ENCODE data around the gene SCAMP4. TPM values are rescaled to one million over a fixed set of nuclear protein-coding genes. Genes with fewer than 3 reads are reported as not detected.

SCAMP4 gene
- total RNA-seq, 1 experiment from 2014 or later, result 81.3 TPM

GRCh38 chr19:1942078-1942933 lies 37.1 kb downstream of the SCAMP4 start:
- Mint-ChIP-seq H3K27ac (peak overlapping the region; percentile 92), H3K4me3 (peak overlapping the region; percentile 90), H3K36me3 (no peaks in the 10 kb centered on the region), H3K4me1 (peaks cover 25% of the 10 kb centered on the region), H3K27me3 (ENCODE audit: low read depth) (no peaks in the 10 kb centered on the region), H3K9me3 (no peaks in the 10 kb centered on the region)
- 0 out of 2 replicates have a peak, but pooled peaks have one; percentile 15 for TF ChIP-seq MAX (CRISPR knock-in tag; IDR thresholded peaks at IDR 0.05)
- TF ChIP-seq ARID4B (CRISPR knock-in tag; IDR thresholded peaks at IDR 0.05; ENCODE audit: borderline replicate concordance), result peak; percentile 71; the same call in 1 of the 2 replicates
- peak; percentile 58; the same call in 1 of the 2 replicates for TF ChIP-seq GABPB1 (CRISPR knock-in tag; IDR thresholded peaks at IDR 0.05)
- peak; percentile 31; the same call in 1 of the 2 replicates for TF ChIP-seq FOXP1 (CRISPR knock-in tag; IDR thresholded peaks at IDR 0.05; ENCODE audit: borderline replicate concordance)
- TF ChIP-seq FOXK1 (CRISPR knock-in tag; IDR thresholded peaks at IDR 0.05), result peak; percentile 88
- TF ChIP-seq ATF1 (CRISPR knock-in tag; IDR thresholded peaks at IDR 0.05), result no peak
- TF ChIP-seq SP1 (CRISPR knock-in tag; conservative IDR thresholded peaks at IDR 0.05), result peak; percentile 24; the same call in 1 of the 2 replicates
- 0 out of 2 replicates have a peak, but pooled peaks have one; percentile 69 for TF ChIP-seq ZNF281 (CRISPR knock-in tag; IDR thresholded peaks at IDR 0.05)
- no peak for TF ChIP-seq GTF2I (CRISPR knock-in tag; conservative IDR thresholded peaks at IDR 0.05)
- no peak for TF ChIP-seq ZNF219 (CRISPR knock-in tag; IDR thresholded peaks at IDR 0.05; ENCODE audit: borderline replicate concordance)
- TF ChIP-seq, protein P1, sequence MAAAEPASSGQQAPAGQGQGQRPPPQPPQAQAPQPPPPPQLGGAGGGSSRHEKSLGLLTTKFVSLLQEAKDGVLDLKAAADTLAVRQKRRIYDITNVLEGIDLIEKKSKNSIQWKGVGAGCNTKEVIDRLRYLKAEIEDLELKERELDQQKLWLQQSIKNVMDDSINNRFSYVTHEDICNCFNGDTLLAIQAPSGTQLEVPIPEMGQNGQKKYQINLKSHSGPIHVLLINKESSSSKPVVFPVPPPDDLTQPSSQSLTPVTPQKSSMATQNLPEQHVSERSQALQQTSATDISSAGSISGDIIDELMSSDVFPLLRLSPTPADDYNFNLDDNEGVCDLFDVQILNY (CRISPR knock-in tag; IDR thresholded peaks at IDR 0.05), result no peak
- peak; percentile 47 for TF ChIP-seq ETV6 (CRISPR knock-in tag; IDR thresholded peaks at IDR 0.05)
- POLR2A ChIA-PET, result no interaction called here
- CTCF ChIA-PET, result interaction anchor here (0.6 to 1.2 kb wide), 5 partner anchors 12 to 214 kb away, joined by 3 read pairs; no protein-coding TSS in a partner anchor
- peak; percentile 83 for DNase-seq (ENCODE audit: low spot score)
- ATAC-seq, result peak; percentile 66

GRCh38 chr19:1942934-1943555 lies 37.8 kb downstream of the SCAMP4 start:
- H3K9me3 Mint-ChIP-seq, result no peaks in the 10 kb centered on the region
- DNase-seq (ENCODE audit: low spot score), result no peak
- peak overlapping the region; percentile 92 for H3K27ac Mint-ChIP-seq
- ChIA-PET POLR2A (no interaction called here), CTCF (interaction anchor here (0.6 to 1.2 kb wide), 4 partner anchors 13 to 15 kb away, joined by 3 read pairs; no protein-coding TSS in a partner anchor)
- H3K36me3 Mint-ChIP-seq, result no peaks in the 10 kb centered on the region
- H3K4me3 Mint-ChIP-seq, result peak overlapping the region; percentile 90
- no peaks in the 10 kb centered on the region for H3K27me3 Mint-ChIP-seq (ENCODE audit: low read depth)
- ATAC-seq, result no peak
- H3K4me1 Mint-ChIP-seq, result peaks cover 25% of the 10 kb centered on the region
- TF ChIP-seq OVOL2 (CRISPR knock-in tag; IDR thresholded peaks at IDR 0.05; ENCODE audit: borderline replicate concordance), result no peak
- TF ChIP-seq SOX15 (CRISPR knock-in tag; IDR thresholded peaks at IDR 0.05), result no peak
- TF ChIP-seq HMGXB4 (CRISPR knock-in tag; IDR thresholded peaks at IDR 0.05), result no peak
- no peak for TF ChIP-seq FOXP4 (CRISPR knock-in tag; IDR thresholded peaks at IDR 0.05)
- TF ChIP-seq, protein P2, sequence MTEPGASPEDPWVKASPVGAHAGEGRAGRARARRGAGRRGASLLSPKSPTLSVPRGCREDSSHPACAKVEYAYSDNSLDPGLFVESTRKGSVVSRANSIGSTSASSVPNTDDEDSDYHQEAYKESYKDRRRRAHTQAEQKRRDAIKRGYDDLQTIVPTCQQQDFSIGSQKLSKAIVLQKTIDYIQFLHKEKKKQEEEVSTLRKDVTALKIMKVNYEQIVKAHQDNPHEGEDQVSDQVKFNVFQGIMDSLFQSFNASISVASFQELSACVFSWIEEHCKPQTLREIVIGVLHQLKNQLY (CRISPR knock-in tag; IDR thresholded peaks at IDR 0.05), result no peak
- TF ChIP-seq FOXJ3 (CRISPR knock-in tag; IDR thresholded peaks at IDR 0.05; ENCODE audit: borderline replicate concordance), result no peak
- TF ChIP-seq ZNF671 (CRISPR knock-in tag; IDR thresholded peaks at IDR 0.05), result no peak
- no peak for TF ChIP-seq ZNF121 (CRISPR knock-in tag; IDR thresholded peaks at IDR 0.05)
- no peak for TF ChIP-seq ETV6 (CRISPR knock-in tag; IDR thresholded peaks at IDR 0.05)
